Left lung (tissue), 10 donors: ENCODE measurements around the gene NUDT15. TPM values are rescaled to one million over a fixed set of nuclear protein-coding genes. Genes with fewer than 3 reads are reported as not detected.

Experiments used
- ATAC-seq: fragments of 200-7000 bp; cut with Tn5 transposase; one replicate; pipeline ENCODE4 v1.9.1; 2020; ENCODE audit warnings: moderate library complexity
- DNase-seq, 4 donors: peaks; one replicate each; pipeline ENCODE4 v3.0.0-alpha.2; 2013 to 2020
- H3K27ac ChIP-seq, 2 donors: fragments of 200-600 bp; sonication (generic) in 1 of 2; one replicate each; pipeline versions ENCODE4 v1.5.0 to v1.8.0; 2020 to 2021
- H3K27me3 ChIP-seq, 2 donors: fragments of 200-600 bp; sonication (generic) in 1 of 2; one replicate each; pipeline versions ENCODE4 v1.5.0 to v1.8.0; 2020 to 2021
- H3K36me3 ChIP-seq, 2 donors: fragments of 200-600 bp; sonication (generic) in 1 of 2; one replicate each; pipeline versions ENCODE4 v1.5.0 to v1.8.0; 2020 to 2021
- H3K4me1 ChIP-seq, 2 donors: fragments of 200-600 bp; one replicate each; pipeline ENCODE4 v1.8.0; 2021
- H3K4me3 ChIP-seq, 2 donors: fragments of 200-600 bp; sonication (generic) in 1 of 2; one replicate each; pipeline versions ENCODE4 v1.5.0 to v1.8.0; 2020 to 2021; ENCODE audit warnings: mild to moderate bottlenecking in 1 of 2
- H3K9me3 ChIP-seq, 2 donors: fragments of 200-600 bp; sonication (generic) in 1 of 2; one replicate each; pipeline versions ENCODE4 v1.5.0 to v1.8.0; 2020 to 2021
- intact Hi-C, 2 donors: fragments of 100-400 bp; cut with DNase I; formaldehyde crosslinking; loops; one replicate each; pipeline versions ENCODE4 v1.11.2 to v1.14.2; 2022
- polyA plus RNA-seq, 6 donors: library from polyadenylated mRNA; unstranded; fragments of 120-200 nt; gene quantifications; one replicate each; pipeline ENCODE4 v1.2.1, GENCODE V29; 2013; ENCODE audit not compliant: insufficient read length in 6 of 6
- total RNA-seq, 2 donors: library from RNA; stranded (reverse); fragmentation: NEBNext Ultra II Directional; extraction: Animal tissue kit (Norgen Biotek cat#: 25700); gene quantifications; one replicate each; pipeline ENCODE4 v1.2.1, GENCODE V29; 2021
- TF ChIP-seq, protein P1 (sequence below), 2 donors: fragments of 200-600 bp; sonication (generic) in 1 of 2; IDR thresholded peaks; one replicate each; pipeline versions ENCODE4 v1.5.0 to v1.8.0; 2021; ENCODE audit warnings: antibody characterized with exemption in 2 of 2
- donor health status: DM: no; HTN: yes; CAD: no.
- donor health status: DM: no; HTN: no; CAD: no.

Gene NUDT15
- total and polyA plus RNA-seq, 8 donors = 15.8 to 22.2 (median 18.3) TPM

DNA sequence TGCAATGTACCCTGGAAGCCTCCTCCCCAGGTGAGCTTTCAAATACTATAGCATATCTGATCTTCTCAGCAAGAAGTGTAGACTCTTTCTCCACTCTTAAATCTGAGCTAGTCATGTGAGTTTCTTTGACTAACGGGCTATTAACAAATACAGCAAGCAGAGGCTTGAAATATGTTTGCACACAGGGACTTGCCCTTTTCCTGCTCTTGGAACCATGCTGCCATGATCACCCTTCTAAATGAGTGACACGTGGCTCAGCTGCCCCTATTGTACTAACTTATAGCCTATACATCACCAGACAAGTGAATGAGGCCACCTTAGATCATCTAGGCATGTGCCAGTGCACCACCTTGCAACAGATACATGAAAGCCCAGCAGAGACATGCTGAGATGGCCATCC lies 23.2 kb upstream of the NUDT15 start:
- H3K36me3 ChIP-seq = no peaks in the 10 kb centered on the region
- no peak for ATAC-seq
- no peak overlapping the region for H3K27ac ChIP-seq
- H3K27me3 ChIP-seq = no peaks in the 10 kb centered on the region
- no peak overlapping the region for H3K4me3 ChIP-seq
- intact Hi-C loops = no loop called here
- no peak for DNase-seq
- H3K4me1 ChIP-seq = peaks cover 0 to 2% of the 10 kb centered on the region in 2 donors
- H3K9me3 ChIP-seq = no peaks in the 10 kb centered on the region
- TF ChIP-seq, protein P1, sequence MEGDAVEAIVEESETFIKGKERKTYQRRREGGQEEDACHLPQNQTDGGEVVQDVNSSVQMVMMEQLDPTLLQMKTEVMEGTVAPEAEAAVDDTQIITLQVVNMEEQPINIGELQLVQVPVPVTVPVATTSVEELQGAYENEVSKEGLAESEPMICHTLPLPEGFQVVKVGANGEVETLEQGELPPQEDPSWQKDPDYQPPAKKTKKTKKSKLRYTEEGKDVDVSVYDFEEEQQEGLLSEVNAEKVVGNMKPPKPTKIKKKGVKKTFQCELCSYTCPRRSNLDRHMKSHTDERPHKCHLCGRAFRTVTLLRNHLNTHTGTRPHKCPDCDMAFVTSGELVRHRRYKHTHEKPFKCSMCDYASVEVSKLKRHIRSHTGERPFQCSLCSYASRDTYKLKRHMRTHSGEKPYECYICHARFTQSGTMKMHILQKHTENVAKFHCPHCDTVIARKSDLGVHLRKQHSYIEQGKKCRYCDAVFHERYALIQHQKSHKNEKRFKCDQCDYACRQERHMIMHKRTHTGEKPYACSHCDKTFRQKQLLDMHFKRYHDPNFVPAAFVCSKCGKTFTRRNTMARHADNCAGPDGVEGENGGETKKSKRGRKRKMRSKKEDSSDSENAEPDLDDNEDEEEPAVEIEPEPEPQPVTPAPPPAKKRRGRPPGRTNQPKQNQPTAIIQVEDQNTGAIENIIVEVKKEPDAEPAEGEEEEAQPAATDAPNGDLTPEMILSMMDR (IDR thresholded peaks at IDR 0.05) = no peak

DNA sequence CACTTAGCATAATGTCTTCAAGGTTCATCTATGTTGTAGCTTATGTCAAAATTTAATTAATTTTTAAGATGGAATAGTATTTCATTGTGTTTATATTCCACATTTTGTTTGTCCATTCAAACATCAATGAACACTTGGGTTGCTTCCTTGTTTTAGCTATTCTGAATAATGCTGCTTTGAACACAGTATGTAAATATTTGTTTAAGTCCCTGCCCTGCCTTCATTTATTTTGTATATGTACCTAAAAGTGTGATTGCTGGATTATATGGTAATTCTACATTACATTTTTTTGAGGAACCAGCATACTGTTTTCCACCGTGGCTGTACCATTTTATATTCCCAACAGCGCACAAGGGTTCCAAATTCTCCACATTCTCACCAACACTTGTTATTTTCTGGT lies 18.9 kb upstream of the NUDT15 start:
- ATAC-seq (no peak), DNase-seq (no peak)
- intact Hi-C loops = no loop called here
- Histone ChIP-seq H3K36me3 (no peaks in the 10 kb centered on the region), H3K27me3 (no peaks in the 10 kb centered on the region), H3K4me1 (no peaks in the 10 kb centered on the region), H3K4me3 (no peak overlapping the region), H3K9me3 (no peaks in the 10 kb centered on the region), H3K27ac (no peak overlapping the region)
- TF ChIP-seq, protein P1 (IDR thresholded peaks at IDR 0.05) = no peak

DNA sequence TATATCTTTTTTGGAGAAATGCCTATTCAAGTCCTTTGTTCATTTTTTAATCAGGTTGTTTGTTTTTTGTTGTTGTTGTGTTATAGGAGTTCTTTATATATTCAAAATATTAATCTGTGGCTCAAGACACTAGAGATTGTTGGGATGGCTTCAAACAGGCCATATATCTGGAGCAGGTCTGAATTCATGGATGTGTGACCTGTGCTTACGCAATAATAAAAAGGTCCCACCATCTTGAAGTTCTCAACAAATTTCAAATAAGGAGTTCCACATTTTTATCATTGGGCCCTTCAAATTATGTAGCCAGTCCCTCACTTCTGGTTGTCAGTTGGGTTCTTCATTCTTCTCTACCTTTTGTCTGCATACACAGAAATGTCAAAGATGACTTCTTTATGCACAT lies 17.7 kb upstream of the NUDT15 start:
- TF ChIP-seq, protein P1 (IDR thresholded peaks at IDR 0.05) = no peak
- DNase-seq (no peak), ATAC-seq (no peak)
- no peak overlapping the region for H3K4me3 ChIP-seq
- H3K36me3 ChIP-seq = no peaks in the 10 kb centered on the region
- no peak overlapping the region for H3K27ac ChIP-seq
- H3K27me3 ChIP-seq = no peaks in the 10 kb centered on the region
- no peaks in the 10 kb centered on the region for H3K9me3 ChIP-seq
- intact Hi-C loops = no loop called here
- no peaks in the 10 kb centered on the region for H3K4me1 ChIP-seq

- Histone ChIP-seq H3K9me3 (peaks cover 0 to 20% of the 10 kb centered on the region in 2 donors), H3K4me1 (no peaks in the 10 kb centered on the region), H3K27ac (no peak overlapping the region), H3K4me3 (no peak overlapping the region), H3K27me3 (no peaks in the 10 kb centered on the region), H3K36me3 (no peaks in the 10 kb centered on the region)
- intact Hi-C loops = no loop called here
- ATAC-seq = no peak
- DNase-seq = no peak
- TF ChIP-seq, protein P1 (IDR thresholded peaks at IDR 0.05) = no peak
These were observed 9.5 kb upstream of the NUDT15 start for GRCh38 chr13:48028066-48028465.

DNA sequence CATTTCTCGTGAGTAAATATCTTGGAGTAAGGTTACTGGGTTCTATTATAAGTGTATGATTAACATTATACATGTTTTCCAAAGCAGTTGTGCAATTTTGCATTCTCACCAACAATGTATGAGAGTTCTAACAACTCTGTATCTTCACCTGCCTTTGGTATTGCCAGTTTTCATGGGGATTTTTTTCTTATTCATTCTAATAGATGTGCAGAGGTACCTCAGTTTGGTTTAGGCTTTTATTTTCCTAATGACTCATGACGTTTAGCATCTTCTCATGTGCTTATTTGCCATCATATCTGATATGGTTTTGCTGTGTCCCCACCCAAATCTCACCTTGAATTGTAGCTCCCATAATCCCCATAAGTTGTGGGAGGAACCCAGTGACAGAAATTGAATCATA lies 7.7 kb upstream of the NUDT15 start:
- ATAC-seq (no peak), DNase-seq (no peak)
- Histone ChIP-seq H3K4me1 (no peaks in the 10 kb centered on the region), H3K27ac (no peak overlapping the region), H3K27me3 (no peaks in the 10 kb centered on the region), H3K4me3 (no peak overlapping the region), H3K36me3 (no peaks in the 10 kb centered on the region), H3K9me3 (peaks cover 0 to 20% of the 10 kb centered on the region in 2 donors)
- intact Hi-C loops = no loop called here
- TF ChIP-seq, protein P1 (IDR thresholded peaks at IDR 0.05) = no peak
